HepG2 (cell line): ENCODE measurements around the gene IFT88.

Experiments used
- HMG20A ChIP-seq: IDR thresholded peaks from 2 replicates; pipeline ENCODE4 v1.6.1; 2016; ENCODE audit warnings: borderline replicate concordance
- MAX ChIP-seq: IDR thresholded peaks from 2 replicates; pipeline ENCODE4 v1.6.1; 2012; ENCODE audit warnings: inconsistent platforms
- MZF1 ChIP-seq: sonication (generic); formaldehyde crosslinking; IDR thresholded peaks from 2 replicates; pipeline ENCODE4 v1.8.1; 2023; ENCODE audit warnings: mild to moderate bottlenecking, missing genetic modification reagents, borderline replicate concordance
- NR2F6 ChIP-seq, 2 experiments: IDR thresholded peaks; 2 replicates each; pipeline ENCODE4 v1.6.1; 2016; ENCODE audit warnings: antibody characterized with exemption in 1 of 2, mild to moderate bottlenecking in 1 of 2
- POLR2AphosphoS5 ChIP-seq: IDR thresholded peaks from 2 replicates; pipeline ENCODE4 v1.6.1; 2012; ENCODE audit warnings: low read depth, low read length
- RBFOX2 ChIP-seq: fragments of 200-400 bp; formaldehyde crosslinking; IDR thresholded peaks from 2 replicates; pipeline ENCODE4 v1.6.1; 2017; ENCODE audit warnings: low read depth, mild to moderate bottlenecking, low read length
- SRSF1 ChIP-seq: fragments of 200-400 bp; formaldehyde crosslinking; optimal IDR thresholded peaks from 2 replicates; pipeline ENCODE3; 2017; ENCODE audit warnings: mild to moderate bottlenecking, low read depth, low read length, moderate library complexity
- ZKSCAN1 ChIP-seq: fragments of 150-350 bp; IDR thresholded peaks from 2 replicates; pipeline ENCODE4 v1.6.1; 2014; ENCODE audit warnings: low read length
- ZNF776 ChIP-seq: sonication (generic); formaldehyde crosslinking; IDR thresholded peaks from 2 replicates; pipeline ENCODE4 v1.4.0; 2020; ENCODE audit warnings: mild to moderate bottlenecking, missing genetic modification reagents
- ZNF780A ChIP-seq: sonication (generic); formaldehyde crosslinking; IDR thresholded peaks from 2 replicates; pipeline ENCODE4 v1.8.0; 2022; ENCODE audit warnings: mild to moderate bottlenecking, missing genetic modification reagents, moderate library complexity

- TF ChIP-seq ZKSCAN1, result no peak
- TF ChIP-seq MAX, result no peak
- no peak for TF ChIP-seq ZNF776 (CRISPR knock-in tag)
- TF ChIP-seq ZNF780A (CRISPR knock-in tag), result no peak
- TF ChIP-seq HMG20A, result no peak
- TF ChIP-seq SRSF1, result no peak
- no peak for TF ChIP-seq POLR2AphosphoS5
- TF ChIP-seq NR2F6 (IDR thresholded peaks at IDR 0.05), result no peak
- no peak for TF ChIP-seq NR2F6 (CRISPR knock-in tag; IDR thresholded peaks at IDR 0.05)
- TF ChIP-seq MZF1 (CRISPR knock-in tag), result no peak
- no peak for TF ChIP-seq RBFOX2
Observed at GRCh38 chr13:20652946-20653345, 86.0 kb downstream of the IFT88 start.
